Lower leg skin (tissue), 3 donors: ENCODE results near the gene FEZ2.

Experiments used
- POLR2A ChIP-seq, 2 donors: fragments of 450-650 bp; IDR thresholded peaks; one replicate each; pipeline ENCODE4 v1.6.1; 2016 to 2017; ENCODE audit warnings: antibody characterized with exemption in 2 of 2, mild to moderate bottlenecking in 1 of 2, moderate library complexity in 1 of 2
- TF ChIP-seq, protein P1 (sequence below), 3 donors: fragments of 450-650 bp; IDR thresholded peaks; one replicate each; pipeline ENCODE4 v1.5.1; 2016; ENCODE audit warnings: antibody characterized with exemption in 3 of 3, mild to moderate bottlenecking in 3 of 3, moderate library complexity in 2 of 3

- TF ChIP-seq POLR2A (IDR thresholded peaks at IDR 0.05): no peak
- TF ChIP-seq, protein P1, sequence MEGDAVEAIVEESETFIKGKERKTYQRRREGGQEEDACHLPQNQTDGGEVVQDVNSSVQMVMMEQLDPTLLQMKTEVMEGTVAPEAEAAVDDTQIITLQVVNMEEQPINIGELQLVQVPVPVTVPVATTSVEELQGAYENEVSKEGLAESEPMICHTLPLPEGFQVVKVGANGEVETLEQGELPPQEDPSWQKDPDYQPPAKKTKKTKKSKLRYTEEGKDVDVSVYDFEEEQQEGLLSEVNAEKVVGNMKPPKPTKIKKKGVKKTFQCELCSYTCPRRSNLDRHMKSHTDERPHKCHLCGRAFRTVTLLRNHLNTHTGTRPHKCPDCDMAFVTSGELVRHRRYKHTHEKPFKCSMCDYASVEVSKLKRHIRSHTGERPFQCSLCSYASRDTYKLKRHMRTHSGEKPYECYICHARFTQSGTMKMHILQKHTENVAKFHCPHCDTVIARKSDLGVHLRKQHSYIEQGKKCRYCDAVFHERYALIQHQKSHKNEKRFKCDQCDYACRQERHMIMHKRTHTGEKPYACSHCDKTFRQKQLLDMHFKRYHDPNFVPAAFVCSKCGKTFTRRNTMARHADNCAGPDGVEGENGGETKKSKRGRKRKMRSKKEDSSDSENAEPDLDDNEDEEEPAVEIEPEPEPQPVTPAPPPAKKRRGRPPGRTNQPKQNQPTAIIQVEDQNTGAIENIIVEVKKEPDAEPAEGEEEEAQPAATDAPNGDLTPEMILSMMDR (IDR thresholded peaks at IDR 0.05): no peak
These were observed 32.3 kb downstream of the FEZ2 start for GRCh38 chr2:36565712-36566111.
